ENCODE data around the gene ZNF418.

The ZNF418 gene

GRCh38 chr19:57934820-57935665, at the start of gene ZNF418:
ZNF418 (minus strand) TSS chr19:57935402; CDS start chr19:57933822, 1,580 bp downstream.
- TF ChIP-seq CTCF (IDR thresholded peaks at IDR 0.05; ENCODE audit: extremely low read depth, missing control alignments) = no peak
- peak; percentile 64 for DNase-seq (ENCODE audit: low spot score)

GRCh38 chr19:57978586-57979289, 43.5 kb upstream of the ZNF418 start:
- DNase-seq (ENCODE audit: low spot score) = no peak
- no peak for TF ChIP-seq CTCF (IDR thresholded peaks at IDR 0.05; ENCODE audit: extremely low read depth, missing control alignments)

GRCh38 chr19:57974434-57974833, 39.2 kb upstream of the ZNF418 start, which contains the start of gene C19orf18:
C19orf18 (minus strand) TSS chr19:57974534; CDS start chr19:57974432, 102 bp downstream.
- DNase-seq (ENCODE audit: low spot score) = no peak
- TF ChIP-seq CTCF (IDR thresholded peaks at IDR 0.05; ENCODE audit: extremely low read depth, missing control alignments) = no peak

- TF ChIP-seq CTCF (IDR thresholded peaks at IDR 0.05; ENCODE audit: extremely low read depth, missing control alignments) = no peak
- no peak for DNase-seq (ENCODE audit: low spot score)
These were observed 29.6 kb upstream of the ZNF418 start for GRCh38 chr19:57964761-57965160.

- no peak for TF ChIP-seq CTCF (IDR thresholded peaks at IDR 0.05; ENCODE audit: extremely low read depth, missing control alignments)
- DNase-seq (ENCODE audit: low spot score) = no peak
These were observed 26.6 kb upstream of the ZNF418 start for GRCh38 chr19:57961785-57962184.

- no peak for DNase-seq (ENCODE audit: low spot score)
- TF ChIP-seq CTCF (IDR thresholded peaks at IDR 0.05; ENCODE audit: extremely low read depth, missing control alignments) = no peak
These were observed 19.8 kb upstream of the ZNF418 start for GRCh38 chr19:57954996-57955395.

- DNase-seq (ENCODE audit: low spot score) = no peak
- no peak for TF ChIP-seq CTCF (IDR thresholded peaks at IDR 0.05; ENCODE audit: extremely low read depth, missing control alignments)
These were observed 14.5 kb upstream of the ZNF418 start for GRCh38 chr19:57949702-57950101.

Data from GM20000 (cell line).